A549 (cell line): ENCODE measurements around the gene SBF2. TPM values are rescaled to one million over a fixed set of nuclear protein-coding genes. Genes with fewer than 3 reads are reported as not detected.

ENCODE experiments used
- ATAC-seq, 2 experiments: fragments of 200-7000 bp in 1 of 2; fragments of >200 bp in 1 of 2; cut with Nextera tagmentation in 1 of 2; cut with Tn5 transposase in 1 of 2; 3 replicates each; pipeline versions ENCODE4 v1.8.0 to v1.9.1; 2018 to 2020; ENCODE audit warnings: mild to moderate bottlenecking in 1 of 2, moderate library complexity in 1 of 2
- CTCF ChIA-PET: fragments of 300-600 bp; sonication (Branson Sonifier 250); formaldehyde crosslinking; extraction: SDS; loops from one replicate; lab custom pipeline; 2021; ENCODE audit warnings: antibody characterized with exemption, inconsistent platforms; lab: Yijun Ruan, JAX
- POLR2A ChIA-PET: fragments of 350-600 bp; formaldehyde crosslinking; extraction: SDS; loops from one replicate; lab custom pipeline; 2021; ENCODE audit warnings: antibody characterized with exemption, inconsistent platforms; lab: Yijun Ruan, JAX
- DNase-seq, 2 experiments: peaks; one replicate each; pipeline versions ENCODE4 v3.0.0 to v3.0.0-alpha.2; 2011 to 2016; ENCODE audit warnings: low read depth in 1 of 2, low spot score in 1 of 2
- FAIRE-seq: peaks from 2 replicates; lab custom pipeline; 2011; peaks lifted over from hg19 to GRCh38; lab: Jason Lieb, UNC
- H3K27ac ChIP-seq, 2 experiments: fragments of >200 bp; sonication (Bioruptor Twin); formaldehyde crosslinking; 3 replicates each; pipeline ENCODE4 v1.5.1; 2016 to 2017
- H3K4me1 ChIP-seq: fragments of >200 bp; sonication (Bioruptor Twin); formaldehyde crosslinking; 3 replicates; pipeline ENCODE4 v1.6.1; 2016
- H3K4me2 ChIP-seq: fragments of >200 bp; sonication (Bioruptor Twin); formaldehyde crosslinking; 3 replicates; pipeline ENCODE4 v1.6.1; 2016
- H3K4me3 ChIP-seq: fragments of >200 bp; sonication (Bioruptor Twin); formaldehyde crosslinking; 3 replicates; pipeline ENCODE4 v1.5.1; 2016
- H3K9me3 ChIP-seq: fragments of >200 bp; sonication (Bioruptor Twin); formaldehyde crosslinking; 3 replicates; pipeline ENCODE4 v1.6.1; 2016
- ATOH8 ChIP-seq: fragments of 250-450 bp; sonication (Bioruptor Pico); IDR thresholded peaks from 2 replicates; pipeline ENCODE4 v1.5.0; 2020; ENCODE audit warnings: low read depth, mild to moderate bottlenecking, moderate library complexity
- BCL3 ChIP-seq: fragments of >200 bp; sonication (Bioruptor Twin); formaldehyde crosslinking; IDR thresholded peaks from 3 replicates; pipeline ENCODE4 v1.6.1; 2016
- CTCF ChIP-seq: fragments of >200 bp; sonication (Bioruptor Twin); formaldehyde crosslinking; IDR thresholded peaks from 3 replicates; pipeline ENCODE4 v1.5.1; 2016
- ESRRA ChIP-seq: fragments of 150-350 bp; IDR thresholded peaks from 2 replicates; pipeline ENCODE4 v1.6.1; 2014; ENCODE audit warnings: mild to moderate bottlenecking, low read length, borderline replicate concordance
- HOXB5 ChIP-seq: fragments of 250-450 bp; sonication (Bioruptor Pico); IDR thresholded peaks from 2 replicates; pipeline ENCODE4 v1.5.0; 2020; ENCODE audit warnings: mild to moderate bottlenecking, moderate library complexity
- JUN ChIP-seq, 2 experiments: fragments of >200 bp; sonication (Bioruptor Twin); formaldehyde crosslinking; IDR thresholded peaks; 2 replicates in 1 of 2; 3 replicates in 1 of 2; pipeline ENCODE4 v1.6.1; 2016 to 2017
- MAX ChIP-seq: IDR thresholded peaks from 2 replicates; pipeline ENCODE4 v1.6.1; 2012
- MAZ ChIP-seq: fragments of 150-350 bp; IDR thresholded peaks from 2 replicates; pipeline ENCODE4 v1.6.1; 2014; ENCODE audit warnings: antibody characterized with exemption, low read depth, low read length, borderline replicate concordance
- MYC ChIP-seq: IDR thresholded peaks from 2 replicates; pipeline ENCODE4 v1.6.1; 2012; ENCODE audit warnings: mild to moderate bottlenecking, inconsistent platforms, low read length, improper control_type of control experiment, borderline replicate concordance
- NFE2L2 ChIP-seq: fragments of 150-350 bp; conservative IDR thresholded peaks from 2 replicates; pipeline ENCODE4 v1.6.1; 2014; ENCODE audit warnings: low read length
- NR3C1 ChIP-seq: fragments of >200 bp; sonication (Bioruptor Twin); formaldehyde crosslinking; IDR thresholded peaks from 3 replicates; pipeline ENCODE4 v1.6.1; 2017
- PBX3 ChIP-seq: IDR thresholded peaks from 2 replicates; pipeline ENCODE4 v1.6.1; 2012
- PHF8 ChIP-seq: fragments of 200-600 bp; sonication (generic); IDR thresholded peaks from 2 replicates; pipeline ENCODE4 v1.6.1; 2016; ENCODE audit warnings: low read depth, mild to moderate bottlenecking, antibody characterized with exemption, moderate library complexity, borderline replicate concordance
- RNF2 ChIP-seq: fragments of 200-600 bp; sonication (generic); IDR thresholded peaks from 2 replicates; pipeline ENCODE4 v1.6.1; 2016; ENCODE audit warnings: low read depth, mild to moderate bottlenecking, antibody characterized with exemption, moderate library complexity, borderline replicate concordance
- TP53 ChIP-seq: fragments of 250-450 bp; sonication (Bioruptor Pico); IDR thresholded peaks from 2 replicates; pipeline ENCODE4 v1.5.0; 2021; ENCODE audit warnings: mild to moderate bottlenecking, moderate library complexity
- ZFP36 ChIP-seq: fragments of 450-650 bp; IDR thresholded peaks from 2 replicates; pipeline ENCODE4 v1.6.1; 2014; ENCODE audit warnings: borderline replicate concordance; ENCODE audit not compliant: partially characterized antibody
- ZNF302 ChIP-seq: fragments of 250-450 bp; sonication (Bioruptor Pico); IDR thresholded peaks from 2 replicates; pipeline ENCODE4 v1.9.0; 2021; ENCODE audit warnings: inconsistent platforms, mild to moderate bottlenecking, moderate library complexity
- ZSCAN20 ChIP-seq: fragments of 250-450 bp; sonication (Bioruptor Pico); IDR thresholded peaks from 2 replicates; pipeline ENCODE4 v1.8.0; 2022; ENCODE audit warnings: mild to moderate bottlenecking, moderate library complexity
- WGBS: methylation state at CpG from one replicate; pipeline ENCODE4 v1.1.6; 2017; ENCODE audit errors: missing lambda C conversion rate; 5-methylcytosine and 5-hydroxymethylcytosine counted together
- polyA plus RNA-seq, 4 experiments: library from polyadenylated mRNA; depleted of rRNA in 3 of 4; stranded (reverse); fragments of >200 nt; fragmentation: RNase III in 1 of 4; extraction: RNeasy Plus Mini Kit Qiagen cat#74134 plus additional on column Dnase treatment in 1 of 4; gene quantifications; 2 replicates in 3 of 4; 3 replicates in 1 of 4; pipeline ENCODE4 v1.2.3, GENCODE V29; 2011 to 2017

The SBF2 gene
- polyA plus RNA-seq, 2 of the 4 experiments (the other 2 are of a cell fraction) = 11.1 to 49.6 TPM

- H3K4me3 ChIP-seq = no peak overlapping the region
- ATAC-seq (no peak), FAIRE-seq (peak; percentile 88), DNase-seq (no peak)
- POLR2A ChIA-PET = no interaction called here
- CTCF ChIA-PET = no interaction called here
- WGBS = 87% methylated on average over 1 of the region's 1 CpG
- H3K4me2 ChIP-seq = no peak overlapping the region
- H3K9me3 ChIP-seq = no peaks in the 10 kb centered on the region
- peaks cover 11% of the 10 kb centered on the region; the same call in 2 of the 3 replicates for H3K4me1 ChIP-seq
- TF ChIP-seq PHF8 (no peak), ZFP36 (no peak), JUN (IDR thresholded peaks at IDR 0.05) (no peak), NFE2L2 (no peak), ESRRA (no peak), NR3C1 (no peak), ZSCAN20 (no peak), BCL3 (no peak), ZNF302 (CRISPR knock-in tag) (no peak), ATOH8 (CRISPR knock-in tag) (no peak), MAX (no peak), MAZ (no peak), CTCF (no peak), TP53 (no peak), RNF2 (no peak), HOXB5 (CRISPR knock-in tag) (no peak)
- H3K27ac ChIP-seq = no peak overlapping the region
These were observed 184.2 kb downstream of the SBF2 start for GRCh38 chr11:10109806-10110205.

GRCh38 chr11:10108915-10109680 lies 184.9 kb downstream of the SBF2 start:
- CTCF ChIA-PET = no interaction called here
- Histone ChIP-seq H3K4me1 (peaks cover 11% of the 10 kb centered on the region; the same call in 2 of the 3 replicates), H3K27ac (no peak overlapping the region), H3K4me2 (no peak overlapping the region), H3K4me3 (no peak overlapping the region), H3K9me3 (no peaks in the 10 kb centered on the region)
- FAIRE-seq (no peak), DNase-seq (no peak), ATAC-seq (no peak)
- no peak for TF ChIP-seq MYC
- no peak for TF ChIP-seq CTCF
- no peak for TF ChIP-seq PBX3
- POLR2A ChIA-PET = no interaction called here
- 85% methylated on average over 3 of the region's 3 CpGs for WGBS
